HepG2 (cell line): ENCODE measurements around the gene FUT8. TPM values are rescaled to one million over a fixed set of nuclear protein-coding genes. Genes with fewer than 3 reads are reported as not detected.

Experiments
- ATAC-seq: fragments of 200-7000 bp; cut with Tn5 transposase; 3 replicates; pipeline ENCODE4 v1.9.1; 2020; ENCODE audit warnings: mild to moderate bottlenecking, moderate library complexity
- BruUV-seq: library from RNA; stranded (reverse); fragments of 400-500 nt; replicated peaks from 2 replicates; lab custom pipeline; 2021; lab: Mats Ljungman, UMichigan
- CTCF ChIA-PET: fragments of 300-600 bp; formaldehyde crosslinking; extraction: SDS; loops from one replicate; lab custom pipeline; 2021; ENCODE audit warnings: low total read pairs, inconsistent platforms, low intra/inter-chr PET ratio; lab: Yijun Ruan, JAX
- POLR2A ChIA-PET: fragments of 350-600 bp; sonication (Branson Sonifier 250); formaldehyde crosslinking; loops from one replicate; lab custom pipeline; 2020; ENCODE audit warnings: antibody characterized with exemption, inconsistent platforms; lab: Yijun Ruan, JAX
- DNase-seq: peaks from one replicate; pipeline ENCODE4 v3.0.0-alpha.2; 2015; ENCODE audit warnings: low spot score
- FAIRE-seq: peaks from 3 replicates; lab custom pipeline; 2011; peaks lifted over from hg19 to GRCh38; lab: Jason Lieb, UNC
- H2AFZ ChIP-seq: one replicate; pipeline ENCODE4 v1.6.1; 2011; ENCODE audit warnings: low read length, inconsistent platforms
- H3K27ac ChIP-seq: fragments of 300-600 bp; 3 replicates; pipeline ENCODE4 v1.8.0; 2011; ENCODE audit warnings: mixed run types, mild to moderate bottlenecking, mixed read lengths, low read length, inconsistent platforms; ENCODE audit not compliant: insufficient read depth; ENCODE audit errors: extremely low read length
- H3K27me3 ChIP-seq, 2 experiments: fragments of 200-600 bp in 1 of 2; 2 replicates in 1 of 2; 3 replicates in 1 of 2; pipeline versions ENCODE4 v1.6.0 to v1.8.0; 2011; ENCODE audit warnings: low read length in 2 of 2, mild to moderate bottlenecking in 2 of 2, moderate library complexity in 2 of 2, inconsistent platforms in 1 of 2; ENCODE audit not compliant: insufficient read depth in 2 of 2, control insufficient read depth in 1 of 2
- H3K36me3 ChIP-seq, 2 experiments: fragments of 200-600 bp in 1 of 2; replicated peaks in 1 of 2; 2 replicates in 1 of 2; 3 replicates in 1 of 2; pipeline versions ENCODE4 v1.5.1 to v1.8.0; 2011; ENCODE audit warnings: low read length in 2 of 2, inconsistent platforms in 1 of 2; ENCODE audit not compliant: insufficient read depth in 2 of 2, control insufficient read depth in 1 of 2
- H3K4me1 ChIP-seq: 2 replicates; pipeline ENCODE4 v1.5.1; 2012; ENCODE audit warnings: low read length, inconsistent platforms; ENCODE audit not compliant: insufficient read depth
- H3K4me2 ChIP-seq: 2 replicates; pipeline ENCODE4 v1.6.0; 2011; ENCODE audit warnings: low read depth, low read length, inconsistent platforms
- H3K4me3 ChIP-seq, 3 experiments: fragments of 200-600 bp in 1 of 3; sonication (generic), shearing (Covaris generic) in 1 of 3; replicated peaks in 1 of 3; 2 replicates each; pipeline ENCODE4 v1.5.1; 2011 to 2016; ENCODE audit warnings: low read length in 3 of 3, inconsistent platforms in 2 of 3, low read depth in 2 of 3, mild to moderate bottlenecking in 2 of 3, control low read depth in 1 of 3, mixed read lengths in 1 of 3; ENCODE audit not compliant: insufficient read depth in 1 of 3
- H3K79me2 ChIP-seq: one replicate; pipeline ENCODE4 v1.6.1; 2011; ENCODE audit warnings: low read length, inconsistent platforms; ENCODE audit not compliant: insufficient read depth
- H3K9ac ChIP-seq: 2 replicates; pipeline ENCODE4 v1.6.0; 2011; ENCODE audit warnings: mild to moderate bottlenecking, low read depth, low read length, inconsistent platforms; ENCODE audit not compliant: insufficient read depth
- H3K9me3 ChIP-seq: 2 replicates; pipeline ENCODE4 v1.5.1; 2012; ENCODE audit warnings: mild to moderate bottlenecking, low read length
- H4K20me1 ChIP-seq: 2 replicates; pipeline ENCODE4 v1.6.0; 2011; ENCODE audit warnings: inconsistent platforms, mild to moderate bottlenecking, low read length, moderate library complexity; ENCODE audit not compliant: insufficient read depth
- ATF2 ChIP-seq: sonication (generic); formaldehyde crosslinking; IDR thresholded peaks from 2 replicates; pipeline ENCODE4 v1.4.0; 2020; ENCODE audit warnings: missing genetic modification reagents
- CCDC6 ChIP-seq: sonication (generic); formaldehyde crosslinking; IDR thresholded peaks from 2 replicates; pipeline ENCODE4 v1.8.1; 2022; ENCODE audit warnings: mild to moderate bottlenecking, missing genetic modification reagents, moderate library complexity
- ERF ChIP-seq: IDR thresholded peaks from 2 replicates; pipeline ENCODE4 v1.6.1; 2018; ENCODE audit warnings: missing biosample characterization, missing genetic modification reagents
- GABPB1 ChIP-seq: IDR thresholded peaks from 2 replicates; pipeline ENCODE4 v1.6.1; 2016; ENCODE audit warnings: mild to moderate bottlenecking, missing genetic modification reagents, moderate library complexity, missing compliant biosample characterization
- JUNB ChIP-seq: sonication (generic); formaldehyde crosslinking; IDR thresholded peaks from 2 replicates; pipeline ENCODE4 v1.8.0; 2022; ENCODE audit warnings: missing genetic modification reagents, mild to moderate bottlenecking, borderline replicate concordance
- LRRFIP1 ChIP-seq: sonication (generic); formaldehyde crosslinking; conservative IDR thresholded peaks from 2 replicates; pipeline ENCODE4 v1.4.0; 2020; ENCODE audit warnings: missing genetic modification reagents
- MZF1 ChIP-seq: sonication (generic); formaldehyde crosslinking; IDR thresholded peaks from 2 replicates; pipeline ENCODE4 v1.8.1; 2023; ENCODE audit warnings: mild to moderate bottlenecking, missing genetic modification reagents, borderline replicate concordance
- NR2F6 ChIP-seq, 2 experiments: IDR thresholded peaks; 2 replicates each; pipeline ENCODE4 v1.6.1; 2016; ENCODE audit warnings: antibody characterized with exemption in 1 of 2, mild to moderate bottlenecking in 1 of 2
- REST ChIP-seq, 2 experiments: IDR thresholded peaks; 2 replicates each; pipeline ENCODE4 v1.6.1; 2011 to 2012; ENCODE audit warnings: low read length in 2 of 2, borderline replicate concordance in 1 of 2, low read depth in 1 of 2, mild to moderate bottlenecking in 1 of 2, moderate library complexity in 1 of 2
- SIN3B ChIP-seq: fragments of 150-350 bp; IDR thresholded peaks from 2 replicates; pipeline ENCODE4 v1.6.1; 2014; ENCODE audit warnings: low read length
- SIX1 ChIP-seq: sonication (generic); formaldehyde crosslinking; IDR thresholded peaks from 2 replicates; pipeline ENCODE4 v1.4.0; 2020; ENCODE audit warnings: missing genetic modification reagents, borderline replicate concordance
- ZNF33B ChIP-seq: sonication (generic); formaldehyde crosslinking; IDR thresholded peaks from 2 replicates; pipeline ENCODE4 v1.5.1; 2020; ENCODE audit warnings: mild to moderate bottlenecking, missing genetic modification reagents
- ZNF766 ChIP-seq: sonication (generic); formaldehyde crosslinking; IDR thresholded peaks from 2 replicates; pipeline ENCODE4 v1.5.0; 2020; ENCODE audit warnings: missing genetic modification reagents, borderline replicate concordance
- ZNF879 ChIP-seq: sonication (generic); formaldehyde crosslinking; IDR thresholded peaks from 2 replicates; pipeline ENCODE4 v1.8.1; 2023; ENCODE audit warnings: missing genetic modification reagents
- WGBS: methylation state at CpG from one replicate; pipeline ENCODE4 v1.1.6; 2017; ENCODE audit warnings: low lambda C conversion rate; 5-methylcytosine and 5-hydroxymethylcytosine counted together
- in situ Hi-C: cut with HindIII; loops from 2 replicates; pipeline ENCODE4 v1.10.0; 2017; ENCODE audit warnings: low pct_unique_long_range_greater_than_20kb; ENCODE audit not compliant: extremely low pct_ligation_motif_present
- intact Hi-C: fragments of 100-400 bp; cut with micrococcal nuclease; formaldehyde crosslinking; loops from one replicate; pipeline ENCODE4 v1.10.0; 2022; ENCODE audit not compliant: unreplicated experiment
- polyA plus RNA-seq, 8 experiments: library from polyadenylated mRNA; depleted of rRNA in 3 of 8; stranded (reverse) in 7 of 8; unstranded in 1 of 8; fragments of >200 nt; fragmentation: Illumina TruSeq in 4 of 8; extraction: Trizol in 4 of 8; gene quantifications; 2 replicates each; pipeline versions ENCODE4 v1.2.1 to v1.2.3, GENCODE V29; 2011 to 2016; ENCODE audit warnings: low read depth in 4 of 8, missing spikeins in 1 of 8, mixed read lengths in 1 of 8; ENCODE audit not compliant: insufficient read depth in 1 of 8
- total RNA-seq, 5 experiments: library from RNA; depleted of rRNA; stranded (reverse); fragments of >200 nt; fragmentation: Illumina TruSeq; extraction: Trizol; gene quantifications; 2 replicates each; pipeline ENCODE4 v1.2.3, GENCODE V29; 2016; ENCODE audit warnings: low read depth in 1 of 5

Gene FUT8
- total and polyA plus RNA-seq, 2 of the 13 experiments (the other 11 are each of a cell fraction or from before 2014, with no cell fraction given): 9.3 to 17.5 TPM

GRCh38 chr14:65408113-65408512 is 4.4 kb upstream of the FUT8 start:
- BruUV-seq: no TSS peak
- H3K4me3 ChIP-seq: no peak overlapping the region
- no peak for DNase-seq
- ChIA-PET POLR2A (no interaction called here), CTCF (no interaction called here)
- H3K9ac ChIP-seq: no peak overlapping the region
- FAIRE-seq: no peak
- H4K20me1 ChIP-seq: no peaks in the 10 kb centered on the region
- no peaks in the 10 kb centered on the region for H3K9me3 ChIP-seq
- WGBS: 37% methylated on average over 3 of the region's 3 CpGs
- H3K4me1 ChIP-seq: peaks cover 6% of the 10 kb centered on the region
- no peak overlapping the region for H3K4me2 ChIP-seq
- no peak for TF ChIP-seq ATF2 (CRISPR knock-in tag)
- TF ChIP-seq ERF: no peak
- TF ChIP-seq CCDC6 (CRISPR knock-in tag): no peak
- no peak for TF ChIP-seq REST (IDR thresholded peaks at IDR 0.05; ENCODE audit: borderline replicate concordance in 1 of 2, low read depth in 1 of 2, low read length in 2 of 2)
- no peak for TF ChIP-seq GABPB1 (CRISPR knock-in tag)
- TF ChIP-seq NR2F6 (IDR thresholded peaks at IDR 0.05): no peak
- TF ChIP-seq NR2F6 (CRISPR knock-in tag; IDR thresholded peaks at IDR 0.05): no peak
- no peak for TF ChIP-seq JUNB (CRISPR knock-in tag)
- no peak for TF ChIP-seq SIN3B
- no peak for TF ChIP-seq LRRFIP1 (CRISPR knock-in tag)
- TF ChIP-seq MZF1 (CRISPR knock-in tag): no peak
- TF ChIP-seq ZNF766 (CRISPR knock-in tag): no peak
- TF ChIP-seq ZNF879: no peak
- TF ChIP-seq ZNF33B (CRISPR knock-in tag): no peak
- TF ChIP-seq SIX1 (CRISPR knock-in tag): no peak
- H3K27me3 ChIP-seq: no peaks in the 10 kb centered on the region
- H2AFZ ChIP-seq: no peak overlapping the region
- intact Hi-C loops: no loop called here
- no peak overlapping the region for H3K27ac ChIP-seq
- in situ Hi-C loops: no loop called here
- no peaks in the 10 kb centered on the region for H3K36me3 ChIP-seq
- H3K79me2 ChIP-seq: no peaks in the 10 kb centered on the region
- ATAC-seq: no peak
